HepG2 (cell line): ENCODE data around the gene PLAGL2. TPM values are rescaled to one million over a fixed set of nuclear protein-coding genes. Genes with fewer than 3 reads are reported as not detected.
A peak's percentile ranks its signal among the peaks of the same experiment; 100 is the strongest.

Experiments
- ATAC-seq: fragments of 200-7000 bp; cut with Tn5 transposase; 3 replicates; pipeline ENCODE4 v1.9.1; 2020; ENCODE audit warnings: mild to moderate bottlenecking, moderate library complexity
- BruUV-seq: library from RNA; stranded (reverse); fragments of 400-500 nt; replicated peaks from 2 replicates; lab custom pipeline; 2021; lab: Mats Ljungman, UMichigan
- CTCF ChIA-PET: fragments of 300-600 bp; formaldehyde crosslinking; extraction: SDS; loops from one replicate; lab custom pipeline; 2021; ENCODE audit warnings: low total read pairs, inconsistent platforms, low intra/inter-chr PET ratio; lab: Yijun Ruan, JAX
- POLR2A ChIA-PET: fragments of 350-600 bp; sonication (Branson Sonifier 250); formaldehyde crosslinking; loops from one replicate; lab custom pipeline; 2020; ENCODE audit warnings: antibody characterized with exemption, inconsistent platforms; lab: Yijun Ruan, JAX
- DNase-seq: peaks from one replicate; pipeline ENCODE4 v3.0.0-alpha.2; 2015; ENCODE audit warnings: low spot score
- FAIRE-seq: peaks from 3 replicates; lab custom pipeline; 2011; peaks lifted over from hg19 to GRCh38; lab: Jason Lieb, UNC
- H2AFZ ChIP-seq: one replicate; pipeline ENCODE4 v1.6.1; 2011; ENCODE audit warnings: low read length, inconsistent platforms
- H3K27ac ChIP-seq: fragments of 300-600 bp; 3 replicates; pipeline ENCODE4 v1.8.0; 2011; ENCODE audit warnings: mixed run types, mild to moderate bottlenecking, mixed read lengths, low read length, inconsistent platforms; ENCODE audit not compliant: insufficient read depth; ENCODE audit errors: extremely low read length
- H3K27me3 ChIP-seq, 2 experiments: fragments of 200-600 bp in 1 of 2; 2 replicates in 1 of 2; 3 replicates in 1 of 2; pipeline versions ENCODE4 v1.6.0 to v1.8.0; 2011; ENCODE audit warnings: low read length in 2 of 2, mild to moderate bottlenecking in 2 of 2, moderate library complexity in 2 of 2, inconsistent platforms in 1 of 2; ENCODE audit not compliant: insufficient read depth in 2 of 2, control insufficient read depth in 1 of 2
- H3K36me3 ChIP-seq, 2 experiments: fragments of 200-600 bp in 1 of 2; replicated peaks in 1 of 2; 2 replicates in 1 of 2; 3 replicates in 1 of 2; pipeline versions ENCODE4 v1.5.1 to v1.8.0; 2011; ENCODE audit warnings: low read length in 2 of 2, inconsistent platforms in 1 of 2; ENCODE audit not compliant: insufficient read depth in 2 of 2, control insufficient read depth in 1 of 2
- H3K4me1 ChIP-seq: 2 replicates; pipeline ENCODE4 v1.5.1; 2012; ENCODE audit warnings: low read length, inconsistent platforms; ENCODE audit not compliant: insufficient read depth
- H3K4me2 ChIP-seq: 2 replicates; pipeline ENCODE4 v1.6.0; 2011; ENCODE audit warnings: low read depth, low read length, inconsistent platforms
- H3K4me3 ChIP-seq, 3 experiments: fragments of 200-600 bp in 1 of 3; sonication (generic), shearing (Covaris generic) in 1 of 3; replicated peaks in 1 of 3; 2 replicates each; pipeline ENCODE4 v1.5.1; 2011 to 2016; ENCODE audit warnings: low read length in 3 of 3, inconsistent platforms in 2 of 3, low read depth in 2 of 3, mild to moderate bottlenecking in 2 of 3, control low read depth in 1 of 3, mixed read lengths in 1 of 3; ENCODE audit not compliant: insufficient read depth in 1 of 3
- H3K79me2 ChIP-seq: one replicate; pipeline ENCODE4 v1.6.1; 2011; ENCODE audit warnings: low read length, inconsistent platforms; ENCODE audit not compliant: insufficient read depth
- H3K9ac ChIP-seq: 2 replicates; pipeline ENCODE4 v1.6.0; 2011; ENCODE audit warnings: mild to moderate bottlenecking, low read depth, low read length, inconsistent platforms; ENCODE audit not compliant: insufficient read depth
- H3K9me3 ChIP-seq: 2 replicates; pipeline ENCODE4 v1.5.1; 2012; ENCODE audit warnings: mild to moderate bottlenecking, low read length
- H4K20me1 ChIP-seq: 2 replicates; pipeline ENCODE4 v1.6.0; 2011; ENCODE audit warnings: inconsistent platforms, mild to moderate bottlenecking, low read length, moderate library complexity; ENCODE audit not compliant: insufficient read depth
- DNMT3B ChIP-seq: conservative IDR thresholded peaks from 2 replicates; pipeline ENCODE4 v1.6.1; 2016; ENCODE audit warnings: missing biosample characterization, control low read depth
- DPF2 ChIP-seq: sonication (generic); formaldehyde crosslinking; IDR thresholded peaks from 2 replicates; pipeline ENCODE4 v1.4.0; 2020; ENCODE audit warnings: mild to moderate bottlenecking, low read depth, missing genetic modification reagents, borderline replicate concordance
- ERF ChIP-seq: IDR thresholded peaks from 2 replicates; pipeline ENCODE4 v1.6.1; 2018; ENCODE audit warnings: missing biosample characterization, missing genetic modification reagents
- GTF2F1 ChIP-seq: fragments of 150-350 bp; IDR thresholded peaks from 2 replicates; pipeline ENCODE4 v1.6.1; 2014; ENCODE audit warnings: low read length
- HNF4G ChIP-seq, 2 experiments: sonication (generic) in 1 of 2; formaldehyde crosslinking in 1 of 2; IDR thresholded peaks; 2 replicates each; pipeline versions ENCODE4 v1.4.0 to v1.6.1; 2011 to 2020; ENCODE audit warnings: borderline replicate concordance in 2 of 2, low read depth in 2 of 2, mild to moderate bottlenecking in 2 of 2, low read length in 1 of 2, missing genetic modification reagents in 1 of 2, moderate library complexity in 1 of 2
- JUN ChIP-seq: sonication (generic); formaldehyde crosslinking; IDR thresholded peaks from 2 replicates; pipeline ENCODE4 v1.4.0; 2020; ENCODE audit warnings: mild to moderate bottlenecking, missing genetic modification reagents
- KAT8 ChIP-seq: IDR thresholded peaks from 2 replicates; pipeline ENCODE4 v1.6.1; 2016; ENCODE audit warnings: missing genetic modification reagents, missing compliant biosample characterization
- KDM6A ChIP-seq: IDR thresholded peaks from 2 replicates; pipeline ENCODE4 v1.6.1; 2016; ENCODE audit warnings: low read depth
- MED1 ChIP-seq: sonication (generic); formaldehyde crosslinking; IDR thresholded peaks from 2 replicates; pipeline ENCODE4 v1.4.0; 2020; ENCODE audit warnings: missing genetic modification reagents
- MEF2D ChIP-seq: sonication (generic); formaldehyde crosslinking; IDR thresholded peaks from 2 replicates; pipeline ENCODE4 v1.5.1; 2020; ENCODE audit warnings: mild to moderate bottlenecking, missing genetic modification reagents
- RXRB ChIP-seq: IDR thresholded peaks from 2 replicates; pipeline ENCODE4 v1.6.1; 2016; ENCODE audit warnings: borderline replicate concordance, missing genetic modification reagents, missing compliant biosample characterization
- SALL1 ChIP-seq: sonication (generic); formaldehyde crosslinking; IDR thresholded peaks from 2 replicates; pipeline ENCODE4 v1.8.0; 2022; ENCODE audit warnings: mild to moderate bottlenecking, missing genetic modification reagents
- SAP130 ChIP-seq: IDR thresholded peaks from 2 replicates; pipeline ENCODE4 v1.6.1; 2016; ENCODE audit warnings: low read depth
- SOX5 ChIP-seq: IDR thresholded peaks from 2 replicates; pipeline ENCODE4 v1.6.1; 2016; ENCODE audit warnings: borderline replicate concordance
- SOX6 ChIP-seq, 2 experiments: fragments of 450-650 bp in 1 of 2; sonication (generic) in 1 of 2; formaldehyde crosslinking in 1 of 2; IDR thresholded peaks; 2 replicates each; pipeline versions ENCODE4 v1.4.0 to v1.6.1; 2017 to 2020; ENCODE audit warnings: antibody characterized with exemption in 1 of 2, mild to moderate bottlenecking in 1 of 2, missing genetic modification reagents in 1 of 2
- SUZ12 ChIP-seq: fragments of 150-350 bp; IDR thresholded peaks from 2 replicates; pipeline ENCODE4 v1.6.1; 2014; ENCODE audit warnings: low read depth, low read length
- YEATS2 ChIP-seq: sonication (generic); formaldehyde crosslinking; IDR thresholded peaks from 2 replicates; pipeline ENCODE4 v1.4.0; 2020; ENCODE audit warnings: missing genetic modification reagents, borderline replicate concordance
- ZFP36L1 ChIP-seq: sonication (generic); formaldehyde crosslinking; IDR thresholded peaks from 2 replicates; pipeline ENCODE4 v1.8.0; 2022; ENCODE audit warnings: mild to moderate bottlenecking, missing genetic modification reagents, moderate library complexity
- ZFY ChIP-seq: sonication (generic); formaldehyde crosslinking; IDR thresholded peaks from 2 replicates; pipeline ENCODE4 v1.4.0; 2020; ENCODE audit warnings: missing genetic modification reagents
- ZNF317 ChIP-seq: sonication (generic); formaldehyde crosslinking; IDR thresholded peaks from 2 replicates; pipeline ENCODE4 v1.5.0; 2020; ENCODE audit warnings: mild to moderate bottlenecking, missing genetic modification reagents
- ZNF329 ChIP-seq: sonication (generic); formaldehyde crosslinking; IDR thresholded peaks from 2 replicates; pipeline ENCODE4 v1.9.0; 2021; ENCODE audit warnings: low read depth, mild to moderate bottlenecking, missing genetic modification reagents
- ZNF362 ChIP-seq: sonication (generic); formaldehyde crosslinking; IDR thresholded peaks from 2 replicates; pipeline ENCODE4 v1.4.0; 2020; ENCODE audit warnings: missing genetic modification reagents, mild to moderate bottlenecking, borderline replicate concordance
- ZNF781 ChIP-seq: sonication (generic); formaldehyde crosslinking; IDR thresholded peaks from 2 replicates; pipeline ENCODE4 v1.5.1; 2020; ENCODE audit warnings: borderline replicate concordance, mild to moderate bottlenecking, missing genetic modification reagents; ENCODE audit errors: not compliant biosample characterization
- ZNF788 ChIP-seq: sonication (generic); formaldehyde crosslinking; IDR thresholded peaks from 2 replicates; pipeline ENCODE4 v1.5.0; 2020; ENCODE audit warnings: mild to moderate bottlenecking, missing genetic modification reagents, borderline replicate concordance
- ZSCAN9 ChIP-seq: IDR thresholded peaks from 2 replicates; pipeline ENCODE4 v1.6.1; 2016; ENCODE audit warnings: borderline replicate concordance
- WGBS: methylation state at CpG from one replicate; pipeline ENCODE4 v1.1.6; 2017; ENCODE audit warnings: low lambda C conversion rate; 5-methylcytosine and 5-hydroxymethylcytosine counted together
- in situ Hi-C: cut with HindIII; loops from 2 replicates; pipeline ENCODE4 v1.10.0; 2017; ENCODE audit warnings: low pct_unique_long_range_greater_than_20kb; ENCODE audit not compliant: extremely low pct_ligation_motif_present
- intact Hi-C: fragments of 100-400 bp; cut with micrococcal nuclease; formaldehyde crosslinking; loops from one replicate; pipeline ENCODE4 v1.10.0; 2022; ENCODE audit not compliant: unreplicated experiment
- polyA plus RNA-seq, 8 experiments: library from polyadenylated mRNA; depleted of rRNA in 3 of 8; stranded (reverse) in 7 of 8; unstranded in 1 of 8; fragments of >200 nt; fragmentation: Illumina TruSeq in 4 of 8; extraction: Trizol in 4 of 8; gene quantifications; 2 replicates each; pipeline versions ENCODE4 v1.2.1 to v1.2.3, GENCODE V29; 2011 to 2016; ENCODE audit warnings: low read depth in 4 of 8, missing spikeins in 1 of 8, mixed read lengths in 1 of 8; ENCODE audit not compliant: insufficient read depth in 1 of 8
- total RNA-seq, 5 experiments: library from RNA; depleted of rRNA; stranded (reverse); fragments of >200 nt; fragmentation: Illumina TruSeq; extraction: Trizol; gene quantifications; 2 replicates each; pipeline ENCODE4 v1.2.3, GENCODE V29; 2016; ENCODE audit warnings: low read depth in 1 of 5

Gene PLAGL2
- total and polyA plus RNA-seq, 2 of the 13 experiments (the other 11 are each of a cell fraction or from before 2014, with no cell fraction given), result 15.2 to 15.3 TPM

GRCh38 chr20:32152421-32153155, 55.0 kb downstream of the PLAGL2 start:
- Histone ChIP-seq H3K36me3 (peaks cover 28 to 75% of the 10 kb centered on the region in 2 experiments), H3K27ac (peak overlapping the region; percentile 63), H2AFZ (no peak overlapping the region), H3K4me1 (peaks cover 33% of the 10 kb centered on the region), H3K9ac (peak overlapping the region; percentile 11; the same call in 1 of the 2 replicates), H3K27me3 (no peaks in the 10 kb centered on the region), H4K20me1 (no peaks in the 10 kb centered on the region), H3K79me2 (no peaks in the 10 kb centered on the region), H3K4me2 (peak overlapping the region; percentile 41), H3K4me3 (no peak overlapping the region), H3K9me3 (no peaks in the 10 kb centered on the region)
- FAIRE-seq, result peak; percentile 79
- BruUV-seq, result no TSS peak
- peak; percentile 58 for ATAC-seq
- in situ Hi-C loops (no loop called here), intact Hi-C loops (no loop called here)
- CTCF ChIA-PET, result no interaction called here
- WGBS, result 69% methylated on average over 6 of the region's 6 CpGs
- POLR2A ChIA-PET, result interaction anchor here (1.0 to 1.3 kb wide), 3 partner anchors 36 to 138 kb away, joined by 3 to 4 read pairs (median 3); no protein-coding TSS in a partner anchor
- DNase-seq, result peak; percentile 88
- no peak for TF ChIP-seq SOX6 (IDR thresholded peaks at IDR 0.05)
- peak; percentile 80 for TF ChIP-seq SOX6 (CRISPR knock-in tag; IDR thresholded peaks at IDR 0.05)
- TF ChIP-seq ZNF329 (CRISPR knock-in tag), result no peak
- TF ChIP-seq DNMT3B, result 0 out of 2 replicates have a peak, but pooled peaks have one; percentile 12
- TF ChIP-seq KAT8 (CRISPR knock-in tag), result peak; percentile 57
- no peak for TF ChIP-seq ZNF788 (CRISPR knock-in tag)
- peak; percentile 36; the same call in 1 of the 2 replicates for TF ChIP-seq YEATS2 (CRISPR knock-in tag)
- no peak for TF ChIP-seq SUZ12
- TF ChIP-seq ERF (CRISPR knock-in tag), result peak; percentile 73; the same call in 1 of the 2 replicates
- peak; percentile 59; the same call in 1 of the 2 replicates for TF ChIP-seq ZNF317 (CRISPR knock-in tag)
- peak; percentile 24; the same call in 1 of the 2 replicates for TF ChIP-seq ZNF362 (CRISPR knock-in tag)
- TF ChIP-seq HNF4G (IDR thresholded peaks at IDR 0.05; ENCODE audit: borderline replicate concordance, low read depth, low read length), result peak; percentile 61; the same call in 1 of the 2 replicates
- no peak; the same call in 1 of the 2 replicates for TF ChIP-seq HNF4G (CRISPR knock-in tag; IDR thresholded peaks at IDR 0.05; ENCODE audit: borderline replicate concordance, low read depth)
- no peak for TF ChIP-seq JUN (CRISPR knock-in tag)
- no peak; the same call in 1 of the 2 replicates for TF ChIP-seq ZSCAN9 (CRISPR knock-in tag)
- peak; percentile 24 for TF ChIP-seq ZNF781
- TF ChIP-seq ZFY (CRISPR knock-in tag), result peak; percentile 73
- peak; percentile 45; the same call in 1 of the 2 replicates for TF ChIP-seq RXRB (CRISPR knock-in tag)
- peak; percentile 52; the same call in 1 of the 2 replicates for TF ChIP-seq MEF2D (CRISPR knock-in tag)
- peak; percentile 72 for TF ChIP-seq MED1 (CRISPR knock-in tag)
- peak; percentile 45; the same call in 1 of the 2 replicates for TF ChIP-seq DPF2 (CRISPR knock-in tag)
- peak; percentile 66; the same call in 1 of the 2 replicates for TF ChIP-seq SAP130 (CRISPR knock-in tag)
- 0 out of 2 replicates have a peak, but pooled peaks have one; percentile 31 for TF ChIP-seq ZFP36L1 (CRISPR knock-in tag)
- TF ChIP-seq GTF2F1, result no peak
- peak; percentile 71 for TF ChIP-seq SALL1 (CRISPR knock-in tag)
- TF ChIP-seq SOX5 (CRISPR knock-in tag), result peak; percentile 65; the same call in 1 of the 2 replicates
- TF ChIP-seq KDM6A (CRISPR knock-in tag), result peak; percentile 33; the same call in 1 of the 2 replicates
